Pancreas (tissue), 10 donors: ENCODE data around the gene TNFSF8. TPM values are rescaled to one million over a fixed set of nuclear protein-coding genes. Genes with fewer than 3 reads are reported as not detected.

Source experiments
- ATAC-seq, 4 donors: fragments of 200-7000 bp; cut with Tn5 transposase; one replicate each; pipeline versions ENCODE4 v1.8.0 to v1.9.1; 2020; ENCODE audit warnings: mild to moderate bottlenecking in 4 of 4, moderate library complexity in 4 of 4
- DNase-seq, 6 donors: peaks; one replicate each; pipeline ENCODE4 v3.0.0-alpha.2; 2020
- FAIRE-seq: peaks from 2 replicates; lab custom pipeline; 2012; peaks lifted over from hg19 to GRCh38; lab: Jason Lieb, UNC
- H3K27ac ChIP-seq, 4 donors: fragments of 200-600 bp; sonication (generic); 1 replicate in 3 of 4; 2 replicates in 1 of 4; pipeline versions ENCODE4 v1.5.0 to v1.8.0; 2020
- H3K27me3 ChIP-seq, 4 donors: fragments of 200-600 bp; one replicate each; pipeline ENCODE4 v1.8.0; 2021
- H3K36me3 ChIP-seq, 3 donors: fragments of 200-600 bp; sonication (generic) in 1 of 3; one replicate each; pipeline versions ENCODE4 v1.5.0 to v1.8.0; 2020 to 2021
- H3K4me1 ChIP-seq, 3 donors: fragments of 200-600 bp; one replicate each; pipeline ENCODE4 v1.8.0; 2021
- H3K4me3 ChIP-seq, 4 donors: fragments of 200-600 bp; sonication (generic) in 2 of 4; one replicate each; pipeline versions ENCODE4 v1.5.0 to v1.8.0; 2020 to 2021
- H3K9me3 ChIP-seq, 4 donors: fragments of 200-600 bp; one replicate each; pipeline ENCODE4 v1.8.0; 2021
- WGBS, 2 donors: extraction: QIAGEN DNeasy Blood & Tissue Kit; methylation state at CpG; one replicate each; pipeline ENCODE4 v1.1.7; 2013; 5-methylcytosine and 5-hydroxymethylcytosine counted together
- intact Hi-C, 3 donors: fragments of 100-400 bp; cut with DNase I; formaldehyde crosslinking; loops; one replicate each; pipeline versions ENCODE4 v1.11.1 to v1.14.2; 2022
- polyA plus RNA-seq, 2 donors: library from polyadenylated mRNA; stranded (reverse); fragments of 200-250 nt; gene quantifications; one replicate each; pipeline ENCODE4 v1.2.3, GENCODE V29; 2013
- total RNA-seq, 6 donors: library from RNA; stranded (reverse); fragmentation: NEBNext Ultra II Directional in 4 of 6; extraction: Animal tissue kit (Norgen Biotek cat#: 25700) in 4 of 6; gene quantifications; one replicate each; pipeline versions ENCODE4 v1.2.1 to v1.2.4, GENCODE V29; 2021 to 2023
- TF ChIP-seq, protein P1 (sequence below), 4 donors: fragments of 200-600 bp; sonication (generic) in 3 of 4; IDR thresholded peaks; one replicate each; pipeline versions ENCODE4 v1.5.0 to v1.8.0; 2021; ENCODE audit warnings: antibody characterized with exemption in 4 of 4
- donor health status: healthy with polysubstance abuse.
- donor health status: DM: no; HTN: no; CAD: no; lungs with moderate emphysema.
- donor health status: DM: no; HTN: no; CAD: no.
- donor health status: control.
- donor health status: control.
- donor health status: Bipolar disorder and iron deficiency.
- donor health status: DM: yes; HTN: yes; CAD: no.
- donor health status: DM: no; HTN: no; CAD: no.
- donor health status: DM: no; HTN: no; CAD: no.
- donor health status: DM: yes; HTN: yes; CAD: no.

TNFSF8 gene
- total and polyA plus RNA-seq, 8 donors = 0.05 to 1.0 (median 0.31) TPM

DNA sequence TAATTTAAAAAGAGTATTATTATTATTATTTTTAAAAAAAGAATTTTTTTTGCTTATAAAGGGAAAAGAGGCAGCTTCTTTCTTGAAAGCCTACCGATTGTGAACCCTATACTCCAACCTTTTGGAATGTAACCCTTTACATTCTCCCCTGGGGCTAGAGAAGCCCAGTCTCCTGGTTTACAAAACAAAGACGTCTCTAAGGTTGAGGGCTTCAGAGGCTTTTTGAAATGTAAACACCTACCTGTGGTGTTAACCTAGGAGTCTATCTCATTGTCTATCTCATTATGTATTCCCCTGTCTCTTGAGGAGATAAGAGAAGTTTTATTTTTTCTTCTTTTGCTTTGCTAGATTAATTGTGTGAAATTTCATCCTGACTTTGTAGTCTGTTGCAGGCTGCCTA, 4.7 kb downstream of the TNFSF8 start:
- no peaks in the 10 kb centered on the region for H3K9me3 ChIP-seq
- H3K36me3 ChIP-seq = no peaks in the 10 kb centered on the region
- DNase-seq (no peak), ATAC-seq (no peak), FAIRE-seq (no peak)
- H3K27me3 ChIP-seq = peaks cover 0 to 7% (median 0%) of the 10 kb centered on the region in 4 donors
- 48 to 50% methylated on average over 2 of the region's 2 CpGs for WGBS, 2 donors
- no peaks in the 10 kb centered on the region for H3K4me1 ChIP-seq
- H3K4me3 ChIP-seq = no peak overlapping the region
- TF ChIP-seq, protein P1, sequence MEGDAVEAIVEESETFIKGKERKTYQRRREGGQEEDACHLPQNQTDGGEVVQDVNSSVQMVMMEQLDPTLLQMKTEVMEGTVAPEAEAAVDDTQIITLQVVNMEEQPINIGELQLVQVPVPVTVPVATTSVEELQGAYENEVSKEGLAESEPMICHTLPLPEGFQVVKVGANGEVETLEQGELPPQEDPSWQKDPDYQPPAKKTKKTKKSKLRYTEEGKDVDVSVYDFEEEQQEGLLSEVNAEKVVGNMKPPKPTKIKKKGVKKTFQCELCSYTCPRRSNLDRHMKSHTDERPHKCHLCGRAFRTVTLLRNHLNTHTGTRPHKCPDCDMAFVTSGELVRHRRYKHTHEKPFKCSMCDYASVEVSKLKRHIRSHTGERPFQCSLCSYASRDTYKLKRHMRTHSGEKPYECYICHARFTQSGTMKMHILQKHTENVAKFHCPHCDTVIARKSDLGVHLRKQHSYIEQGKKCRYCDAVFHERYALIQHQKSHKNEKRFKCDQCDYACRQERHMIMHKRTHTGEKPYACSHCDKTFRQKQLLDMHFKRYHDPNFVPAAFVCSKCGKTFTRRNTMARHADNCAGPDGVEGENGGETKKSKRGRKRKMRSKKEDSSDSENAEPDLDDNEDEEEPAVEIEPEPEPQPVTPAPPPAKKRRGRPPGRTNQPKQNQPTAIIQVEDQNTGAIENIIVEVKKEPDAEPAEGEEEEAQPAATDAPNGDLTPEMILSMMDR (IDR thresholded peaks at IDR 0.05) = no peak
- intact Hi-C loops = no loop called here
- H3K27ac ChIP-seq = no peak overlapping the region

DNA sequence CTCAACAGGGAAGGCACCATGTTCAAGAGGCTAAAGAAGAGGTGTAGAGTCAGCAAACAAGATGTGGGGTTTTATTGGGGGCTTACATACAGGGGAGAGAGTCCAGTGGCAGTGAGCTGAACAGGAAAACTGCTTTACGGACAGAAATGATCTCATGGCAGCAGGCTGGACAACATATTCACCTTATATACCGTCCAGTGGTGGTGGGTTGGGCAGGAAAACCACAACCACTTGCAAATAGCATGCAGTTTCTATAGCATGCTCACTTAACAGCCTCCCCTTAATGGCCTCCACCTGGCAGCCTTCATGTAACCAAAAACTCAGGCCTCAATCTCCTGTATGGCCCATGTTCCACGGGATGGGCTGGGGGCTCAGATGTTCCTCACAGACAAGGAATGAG, 5.4 kb downstream of the TNFSF8 start:
- Histone ChIP-seq H3K27ac (no peak overlapping the region), H3K9me3 (no peaks in the 10 kb centered on the region), H3K27me3 (peaks cover 0 to 7% (median 0%) of the 10 kb centered on the region in 4 donors), H3K4me1 (no peaks in the 10 kb centered on the region), H3K36me3 (no peaks in the 10 kb centered on the region), H3K4me3 (no peak overlapping the region)
- DNase-seq = no peak
- intact Hi-C loops = no loop called here
- FAIRE-seq = no peak
- TF ChIP-seq, protein P1 (IDR thresholded peaks at IDR 0.05) = no peak
- no peak for ATAC-seq
- 61 to 70% methylated on average over 3 of the region's 3 CpGs for WGBS, 2 donors

DNA sequence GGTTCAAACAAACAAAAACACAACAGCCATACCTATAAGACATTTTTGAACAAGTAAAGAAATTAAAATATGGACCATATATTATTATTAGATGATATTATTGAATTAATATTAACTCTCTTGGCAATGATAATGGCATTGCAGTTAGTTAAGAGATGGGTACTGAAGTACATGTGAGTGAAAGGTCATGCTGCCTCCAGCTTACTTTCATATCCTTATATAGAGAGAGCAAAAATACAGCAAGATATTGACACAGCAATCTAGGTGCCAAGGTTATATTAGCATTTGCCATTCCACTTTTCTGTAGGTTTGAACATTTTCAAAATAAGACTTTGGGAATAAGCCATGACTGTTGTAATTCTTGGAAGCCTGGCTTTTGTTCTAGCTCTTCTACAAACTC, 6.1 kb downstream of the TNFSF8 start:
- TF ChIP-seq, protein P1 (IDR thresholded peaks at IDR 0.05) = no peak
- ATAC-seq = no peak

DNA sequence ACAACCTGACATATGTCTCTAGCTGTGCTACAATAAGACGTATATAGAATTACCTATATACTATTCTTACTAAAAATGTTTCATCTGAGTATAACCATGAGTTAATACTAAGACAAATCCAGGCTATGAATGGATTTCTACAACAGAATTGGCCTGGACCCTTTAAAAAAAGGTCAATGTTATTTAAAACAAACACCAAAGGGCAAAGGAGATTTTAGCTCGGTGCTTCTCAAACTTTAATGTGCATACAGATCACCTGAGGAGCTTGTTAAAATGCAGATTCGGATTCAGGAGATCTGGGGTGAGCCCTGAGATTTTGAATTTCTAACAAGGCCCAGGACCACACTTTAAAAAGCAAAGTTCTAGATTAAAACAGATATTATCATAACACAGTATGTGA, 6.5 kb downstream of the TNFSF8 start:
- whole genome bisulfite sequencing, 2 donors = 78% methylated on average over 3 of the region's 3 CpGs
- ATAC-seq = no peak
- intact Hi-C loops = no loop called here
- Histone ChIP-seq H3K27me3 (peaks cover 0 to 7% (median 0%) of the 10 kb centered on the region in 4 donors), H3K4me3 (no peak overlapping the region), H3K27ac (no peak overlapping the region), H3K9me3 (no peaks in the 10 kb centered on the region), H3K4me1 (no peaks in the 10 kb centered on the region), H3K36me3 (no peaks in the 10 kb centered on the region)
- TF ChIP-seq, protein P1 (IDR thresholded peaks at IDR 0.05) = no peak
- FAIRE-seq = no peak
- DNase-seq = no peak

More for the DNA sequence above, 6.1 kb downstream of the TNFSF8 start:
- intact Hi-C loops = no loop called here
- Histone ChIP-seq H3K27me3 (peaks cover 0 to 7% (median 0%) of the 10 kb centered on the region in 4 donors), H3K27ac (no peak overlapping the region), H3K36me3 (no peaks in the 10 kb centered on the region), H3K4me3 (no peak overlapping the region), H3K4me1 (no peaks in the 10 kb centered on the region), H3K9me3 (no peaks in the 10 kb centered on the region)
- FAIRE-seq = no peak
- DNase-seq = no peak

DNA sequence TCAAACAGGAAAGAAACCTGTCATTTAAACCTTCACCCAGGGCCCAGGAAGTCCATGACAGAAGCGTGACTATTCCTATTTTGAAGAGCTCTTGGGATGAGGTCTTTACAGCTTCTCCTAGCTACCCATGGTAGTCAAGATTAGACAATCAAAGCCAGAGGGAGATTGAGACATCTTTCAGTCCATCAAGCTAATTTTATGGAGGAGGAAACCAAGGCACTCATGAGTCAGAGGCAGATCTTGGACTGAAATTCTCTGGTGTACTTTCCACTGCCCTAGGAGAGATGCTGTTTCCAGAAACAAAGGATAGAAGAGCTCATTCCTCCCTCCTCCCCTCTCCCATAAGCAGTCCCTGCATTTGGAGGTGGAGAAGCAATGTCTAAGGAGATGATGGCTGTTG, 9.2 kb downstream of the TNFSF8 start:
- Histone ChIP-seq H3K4me1 (no peaks in the 10 kb centered on the region), H3K4me3 (no peak overlapping the region), H3K27ac (no peak overlapping the region), H3K9me3 (no peaks in the 10 kb centered on the region), H3K36me3 (no peaks in the 10 kb centered on the region), H3K27me3 (no peaks in the 10 kb centered on the region)
- FAIRE-seq (no peak), ATAC-seq (no peak), DNase-seq (no peak)
- TF ChIP-seq, protein P1 (IDR thresholded peaks at IDR 0.05) = no peak
- intact Hi-C loops = no loop called here
- 93 to 95% methylated on average over 1 of the region's 1 CpG for WGBS, 2 donors
